ENCODE results near the gene CACFD1. TPM values are rescaled to one million over a fixed set of nuclear protein-coding genes. Genes with fewer than 3 reads are reported as not detected.

Gene CACFD1
- total and polyA plus RNA-seq, 2 donors (not counting 1 experiment from before 2014, with no cell fraction given) = 27.4 to 31.1 TPM

DNA sequence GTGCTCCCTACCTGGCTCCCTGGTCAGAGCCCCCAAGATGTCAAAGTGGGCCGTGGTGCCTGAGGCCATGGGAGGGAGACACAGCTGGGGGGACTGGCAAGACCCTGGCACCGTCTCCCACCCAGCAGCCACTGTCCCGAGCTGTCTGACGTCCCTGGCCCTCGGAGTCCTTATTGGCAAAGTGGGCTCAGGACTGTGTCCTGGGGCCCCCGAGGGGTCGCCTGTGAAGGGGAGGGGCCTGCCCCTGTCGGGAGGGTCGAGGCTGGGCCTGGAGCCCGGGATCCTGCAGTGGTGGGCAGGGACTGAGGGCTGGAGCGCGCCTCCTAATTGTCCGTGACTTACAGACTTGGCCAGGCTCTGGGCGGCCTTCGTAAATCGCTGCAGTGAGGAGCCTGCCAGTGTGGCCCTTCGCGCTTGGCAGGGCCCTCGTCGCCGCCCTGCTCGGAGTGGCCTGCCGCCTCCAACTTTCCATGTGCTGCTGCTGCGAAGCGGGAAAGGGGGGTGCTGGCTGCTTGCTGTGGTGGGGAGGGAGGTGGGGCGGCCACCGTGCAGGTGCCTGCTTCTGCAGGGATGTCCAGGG is 51.2 kb downstream of the CACFD1 start:
- no peaks in the 10 kb centered on the region for H3K36me3 ChIP-seq (replicated peaks in 1 of 2; ENCODE audit: control extremely low read depth in 1 of 2, control insufficient read depth in 1 of 2, extremely low read depth in 1 of 2, insufficient read depth in 2 of 2, low read length in 1 of 2)
- ATAC-seq (ENCODE audit: low read depth) = no peak
- no peak overlapping the region for H3K9ac ChIP-seq (ENCODE audit: low read length)
- ChIA-PET CTCF (no interaction called here), POLR2A (no interaction called here)
- H3K4me1 ChIP-seq (ENCODE audit: control insufficient read depth in 2 of 2, insufficient read depth in 2 of 2, low read length in 2 of 2) = peaks cover 0 to 4% of the 10 kb centered on the region in 2 donors
- no peak overlapping the region for H2AFZ ChIP-seq (ENCODE audit: insufficient read depth, low read depth, low read length, poor library complexity, severe bottlenecking)
- 91% methylated on average over 26 of the region's 27 CpGs for WGBS (ENCODE audit: insufficient coverage)
- TF ChIP-seq, protein P1, sequence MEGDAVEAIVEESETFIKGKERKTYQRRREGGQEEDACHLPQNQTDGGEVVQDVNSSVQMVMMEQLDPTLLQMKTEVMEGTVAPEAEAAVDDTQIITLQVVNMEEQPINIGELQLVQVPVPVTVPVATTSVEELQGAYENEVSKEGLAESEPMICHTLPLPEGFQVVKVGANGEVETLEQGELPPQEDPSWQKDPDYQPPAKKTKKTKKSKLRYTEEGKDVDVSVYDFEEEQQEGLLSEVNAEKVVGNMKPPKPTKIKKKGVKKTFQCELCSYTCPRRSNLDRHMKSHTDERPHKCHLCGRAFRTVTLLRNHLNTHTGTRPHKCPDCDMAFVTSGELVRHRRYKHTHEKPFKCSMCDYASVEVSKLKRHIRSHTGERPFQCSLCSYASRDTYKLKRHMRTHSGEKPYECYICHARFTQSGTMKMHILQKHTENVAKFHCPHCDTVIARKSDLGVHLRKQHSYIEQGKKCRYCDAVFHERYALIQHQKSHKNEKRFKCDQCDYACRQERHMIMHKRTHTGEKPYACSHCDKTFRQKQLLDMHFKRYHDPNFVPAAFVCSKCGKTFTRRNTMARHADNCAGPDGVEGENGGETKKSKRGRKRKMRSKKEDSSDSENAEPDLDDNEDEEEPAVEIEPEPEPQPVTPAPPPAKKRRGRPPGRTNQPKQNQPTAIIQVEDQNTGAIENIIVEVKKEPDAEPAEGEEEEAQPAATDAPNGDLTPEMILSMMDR (IDR thresholded peaks at IDR 0.05) = no peak
- TF ChIP-seq EZH2 (IDR thresholded peaks at IDR 0.05; ENCODE audit: borderline replicate concordance, insufficient read depth, low read depth, low read length, poor library complexity, severe bottlenecking) = no peak
- intact Hi-C loops (cut with micrococcal nuclease) = no loop called here
- no peak overlapping the region for H3K4me3 ChIP-seq (ENCODE audit: control extremely low read depth in 1 of 5, extremely low read depth in 1 of 5, insufficient read depth in 1 of 5, low read depth in 2 of 5, low read length in 4 of 5)
- no peak overlapping the region for H3K27ac ChIP-seq (ENCODE audit: low read length in 2 of 2)
- H3K4me2 ChIP-seq (replicated peaks; ENCODE audit: low read depth, low read length, poor library complexity, severe bottlenecking) = no peak overlapping the region
- H3K27me3 Mint-ChIP-seq = peaks cover 14% of the 10 kb centered on the region
- H3K79me2 ChIP-seq (ENCODE audit: control insufficient read depth, insufficient read depth, low read length) = no peaks in the 10 kb centered on the region
- no peak overlapping the region for H3K27ac Mint-ChIP-seq
- H3K4me1 Mint-ChIP-seq = no peaks in the 10 kb centered on the region
- H3K4me3 Mint-ChIP-seq = no peak overlapping the region
- H3K27me3 ChIP-seq (replicated peaks in 1 of 4; ENCODE audit: control extremely low read depth in 1 of 4, control insufficient read depth in 3 of 4, insufficient read depth in 4 of 4, low read length in 3 of 4) = peaks cover 0 to 9% (median 1%) of the 10 kb centered on the region in 4 experiments
- H3K9me3 Mint-ChIP-seq (ENCODE audit: insufficient read depth) = no peaks in the 10 kb centered on the region
- peaks cover 0 to 5% (median 0%) of the 10 kb centered on the region in 3 donors for H3K9me3 ChIP-seq (ENCODE audit: control extremely low read depth in 1 of 3, control insufficient read depth in 2 of 3, insufficient read depth in 1 of 3, low read length in 2 of 3)
- no peaks in the 10 kb centered on the region for H4K20me1 ChIP-seq (ENCODE audit: control insufficient read depth, insufficient read depth, low read length, poor library complexity, severe bottlenecking)
- no peak for DNase-seq

DNA sequence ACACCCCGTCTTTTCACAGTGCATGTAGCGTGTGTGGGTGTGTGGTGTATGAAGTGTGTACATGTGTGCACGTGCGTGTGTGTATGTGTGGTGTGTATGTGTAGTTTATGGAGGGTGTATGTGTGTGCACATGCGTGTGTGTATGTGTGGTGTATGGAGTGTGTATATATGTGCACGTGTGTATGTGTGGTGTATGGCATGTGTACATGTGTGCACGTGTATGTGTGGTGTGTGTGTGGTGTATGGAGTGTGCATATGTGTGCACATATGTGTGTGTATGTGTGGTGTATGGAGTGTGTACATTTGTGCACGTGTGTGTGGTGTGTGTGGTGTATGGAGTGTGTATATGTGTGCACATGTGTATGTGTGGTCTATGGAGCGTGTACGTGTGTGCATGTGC is 51.8 kb downstream of the CACFD1 start:
- H3K27me3 ChIP-seq (replicated peaks in 1 of 4; ENCODE audit: control extremely low read depth in 1 of 4, control insufficient read depth in 3 of 4, insufficient read depth in 4 of 4, low read length in 3 of 4) = peaks cover 0 to 13% (median 1%) of the 10 kb centered on the region in 4 experiments
- 87% methylated on average over 10 of the region's 10 CpGs for WGBS (ENCODE audit: insufficient coverage)
- DNase-seq = no peak
- H2AFZ ChIP-seq (ENCODE audit: insufficient read depth, low read depth, low read length, poor library complexity, severe bottlenecking) = no peak overlapping the region
- intact Hi-C loops (cut with micrococcal nuclease) = no loop called here
- TF ChIP-seq EZH2 (IDR thresholded peaks at IDR 0.05; ENCODE audit: borderline replicate concordance, insufficient read depth, low read depth, low read length, poor library complexity, severe bottlenecking) = no peak
- TF ChIP-seq, protein P1 (IDR thresholded peaks at IDR 0.05) = no peak
- ChIA-PET CTCF (no interaction called here), POLR2A (no interaction called here)
- no peak overlapping the region for H3K27ac Mint-ChIP-seq
- peaks cover 14% of the 10 kb centered on the region for H3K27me3 Mint-ChIP-seq
- H3K9me3 ChIP-seq (ENCODE audit: control extremely low read depth in 1 of 3, control insufficient read depth in 2 of 3, insufficient read depth in 1 of 3, low read length in 2 of 3) = peaks cover 0 to 5% (median 0%) of the 10 kb centered on the region in 3 donors
- no peak overlapping the region for H3K27ac ChIP-seq (ENCODE audit: low read length in 2 of 2)
- H3K9me3 Mint-ChIP-seq (ENCODE audit: insufficient read depth) = no peaks in the 10 kb centered on the region
- H3K4me1 ChIP-seq (ENCODE audit: control insufficient read depth in 2 of 2, insufficient read depth in 2 of 2, low read length in 2 of 2) = peaks cover 0 to 4% of the 10 kb centered on the region in 2 donors
- H3K4me1 Mint-ChIP-seq = no peaks in the 10 kb centered on the region
- H3K4me2 ChIP-seq (replicated peaks; ENCODE audit: low read depth, low read length, poor library complexity, severe bottlenecking) = no peak overlapping the region
- no peak overlapping the region for H3K4me3 ChIP-seq (ENCODE audit: control extremely low read depth in 1 of 5, extremely low read depth in 1 of 5, insufficient read depth in 1 of 5, low read depth in 2 of 5, low read length in 4 of 5)
- no peaks in the 10 kb centered on the region for H4K20me1 ChIP-seq (ENCODE audit: control insufficient read depth, insufficient read depth, low read length, poor library complexity, severe bottlenecking)
- no peaks in the 10 kb centered on the region for H3K36me3 ChIP-seq (replicated peaks in 1 of 2; ENCODE audit: control extremely low read depth in 1 of 2, control insufficient read depth in 1 of 2, extremely low read depth in 1 of 2, insufficient read depth in 2 of 2, low read length in 1 of 2)
- H3K4me3 Mint-ChIP-seq = no peak overlapping the region
- no peak overlapping the region for H3K9ac ChIP-seq (ENCODE audit: low read length)
- no peak for ATAC-seq (ENCODE audit: low read depth)
- no peaks in the 10 kb centered on the region for H3K79me2 ChIP-seq (ENCODE audit: control insufficient read depth, insufficient read depth, low read length)
